ENCODE measurements around the gene AFAP1. TPM values are rescaled to one million over a fixed set of nuclear protein-coding genes. Genes with fewer than 3 reads are reported as not detected.

The AFAP1 gene
- total RNA-seq, 2 experiments from 2014 or later, result not detected

- H4K20me1 ChIP-seq (ENCODE audit: insufficient read depth, low read length), result no peaks in the 10 kb centered on the region
- H3K4me1 ChIP-seq (ENCODE audit: insufficient read depth, low read length, poor library complexity, severe bottlenecking), result no peaks in the 10 kb centered on the region
- H3K79me2 ChIP-seq (ENCODE audit: insufficient read depth, low read depth, low read length), result no peaks in the 10 kb centered on the region
- BruUV-seq (replicated peaks), result no TSS peak
- intact Hi-C loops (cut with micrococcal nuclease; ENCODE audit: unreplicated experiment), result no loop called here
- H2AFZ ChIP-seq (ENCODE audit: low read length), result no peak overlapping the region
- ChIA-PET POLR2A (no interaction called here), CTCF (ENCODE audit: unreplicated experiment) (no interaction called here)
- H3K27ac ChIP-seq (ENCODE audit: low read depth, low read length, poor library complexity, severe bottlenecking), result no peak overlapping the region
- TF ChIP-seq EZH2phosphoT487 (IDR thresholded peaks at IDR 0.05; ENCODE audit: borderline replicate concordance, low read depth, low read length) (no peak), CTCF (conservative IDR thresholded peaks at IDR 0.05; ENCODE audit: low read length) (no peak)
- no peak overlapping the region for H3K4me2 ChIP-seq (ENCODE audit: low read length)
- H3K36me3 ChIP-seq (ENCODE audit: insufficient read depth, low read length), result no peaks in the 10 kb centered on the region
- H3K9me3 ChIP-seq (ENCODE audit: low read length), result no peaks in the 10 kb centered on the region
- DNase-seq (ENCODE audit: low spot score), result no peak
- no peaks in the 10 kb centered on the region for H3K9me2 ChIP-seq (ENCODE audit: insufficient read depth, low read length)
- no peak overlapping the region for H3K4me3 ChIP-seq (ENCODE audit: low read depth, low read length, poor library complexity, severe bottlenecking)
Measured at GRCh38 chr4:7826176-7826908, 113.3 kb downstream of the AFAP1 start.

- Histone ChIP-seq H3K9me3 (ENCODE audit: low read length) (no peaks in the 10 kb centered on the region), H3K4me1 (ENCODE audit: insufficient read depth, low read length, poor library complexity, severe bottlenecking) (no peaks in the 10 kb centered on the region), H4K20me1 (ENCODE audit: insufficient read depth, low read length) (no peaks in the 10 kb centered on the region), H3K79me2 (ENCODE audit: insufficient read depth, low read depth, low read length) (no peaks in the 10 kb centered on the region), H3K4me2 (ENCODE audit: low read length) (no peak overlapping the region), H3K9me2 (ENCODE audit: insufficient read depth, low read length) (no peaks in the 10 kb centered on the region), H3K27ac (ENCODE audit: low read depth, low read length, poor library complexity, severe bottlenecking) (no peak overlapping the region), H3K4me3 (ENCODE audit: low read depth, low read length, poor library complexity, severe bottlenecking) (no peak overlapping the region), H3K36me3 (ENCODE audit: insufficient read depth, low read length) (no peaks in the 10 kb centered on the region), H2AFZ (ENCODE audit: low read length) (no peak overlapping the region)
- CTCF ChIA-PET (ENCODE audit: unreplicated experiment), result no interaction called here
- POLR2A ChIA-PET, result no interaction called here
- no TSS peak for BruUV-seq (replicated peaks)
- no peak for DNase-seq (ENCODE audit: low spot score)
- intact Hi-C loops (cut with micrococcal nuclease; ENCODE audit: unreplicated experiment), result no loop called here
- TF ChIP-seq CTCF (conservative IDR thresholded peaks at IDR 0.05; ENCODE audit: low read length) (no peak), EZH2phosphoT487 (IDR thresholded peaks at IDR 0.05; ENCODE audit: borderline replicate concordance, low read depth, low read length) (no peak)
Measured at GRCh38 chr4:7824218-7824617, 115.4 kb downstream of the AFAP1 start.

- H4K20me1 ChIP-seq (ENCODE audit: insufficient read depth, low read length), result no peaks in the 10 kb centered on the region
- CTCF ChIA-PET (ENCODE audit: unreplicated experiment), result no interaction called here
- no peak overlapping the region for H3K4me2 ChIP-seq (ENCODE audit: low read length)
- no peaks in the 10 kb centered on the region for H3K4me1 ChIP-seq (ENCODE audit: insufficient read depth, low read length, poor library complexity, severe bottlenecking)
- H2AFZ ChIP-seq (ENCODE audit: low read length), result no peak overlapping the region
- no peaks in the 10 kb centered on the region for H3K79me2 ChIP-seq (ENCODE audit: insufficient read depth, low read depth, low read length)
- no peaks in the 10 kb centered on the region for H3K9me2 ChIP-seq (ENCODE audit: insufficient read depth, low read length)
- no peak overlapping the region for H3K27ac ChIP-seq (ENCODE audit: low read depth, low read length, poor library complexity, severe bottlenecking)
- H3K9me3 ChIP-seq (ENCODE audit: low read length), result no peaks in the 10 kb centered on the region
- no peaks in the 10 kb centered on the region for H3K36me3 ChIP-seq (ENCODE audit: insufficient read depth, low read length)
- intact Hi-C loops (cut with micrococcal nuclease; ENCODE audit: unreplicated experiment), result no loop called here
- no TSS peak for BruUV-seq (replicated peaks)
- no peak overlapping the region for H3K4me3 ChIP-seq (ENCODE audit: low read depth, low read length, poor library complexity, severe bottlenecking)
- no peak for DNase-seq (ENCODE audit: low spot score)
- TF ChIP-seq EZH2phosphoT487 (IDR thresholded peaks at IDR 0.05; ENCODE audit: borderline replicate concordance, low read depth, low read length) (no peak), CTCF (conservative IDR thresholded peaks at IDR 0.05; ENCODE audit: low read length) (no peak)
- POLR2A ChIA-PET, result interaction anchor here (0.6 kb wide), 1 partner anchor 8 kb away, joined by 5 read pairs; no protein-coding TSS in a partner anchor
Measured at GRCh38 chr4:7823416-7823824, 116.2 kb downstream of the AFAP1 start.
